GM21737 (cell line): ENCODE results near the gene SSTR3.

Source experiments
- ATAC-seq: cut with Tn5 transposase; IDR thresholded peaks from one replicate; pipeline ENCODE4 v1.9.1; 2021; ENCODE audit warnings: mild to moderate bottlenecking, moderate library complexity; ENCODE audit not compliant: unreplicated experiment

SSTR3 gene

DNA sequence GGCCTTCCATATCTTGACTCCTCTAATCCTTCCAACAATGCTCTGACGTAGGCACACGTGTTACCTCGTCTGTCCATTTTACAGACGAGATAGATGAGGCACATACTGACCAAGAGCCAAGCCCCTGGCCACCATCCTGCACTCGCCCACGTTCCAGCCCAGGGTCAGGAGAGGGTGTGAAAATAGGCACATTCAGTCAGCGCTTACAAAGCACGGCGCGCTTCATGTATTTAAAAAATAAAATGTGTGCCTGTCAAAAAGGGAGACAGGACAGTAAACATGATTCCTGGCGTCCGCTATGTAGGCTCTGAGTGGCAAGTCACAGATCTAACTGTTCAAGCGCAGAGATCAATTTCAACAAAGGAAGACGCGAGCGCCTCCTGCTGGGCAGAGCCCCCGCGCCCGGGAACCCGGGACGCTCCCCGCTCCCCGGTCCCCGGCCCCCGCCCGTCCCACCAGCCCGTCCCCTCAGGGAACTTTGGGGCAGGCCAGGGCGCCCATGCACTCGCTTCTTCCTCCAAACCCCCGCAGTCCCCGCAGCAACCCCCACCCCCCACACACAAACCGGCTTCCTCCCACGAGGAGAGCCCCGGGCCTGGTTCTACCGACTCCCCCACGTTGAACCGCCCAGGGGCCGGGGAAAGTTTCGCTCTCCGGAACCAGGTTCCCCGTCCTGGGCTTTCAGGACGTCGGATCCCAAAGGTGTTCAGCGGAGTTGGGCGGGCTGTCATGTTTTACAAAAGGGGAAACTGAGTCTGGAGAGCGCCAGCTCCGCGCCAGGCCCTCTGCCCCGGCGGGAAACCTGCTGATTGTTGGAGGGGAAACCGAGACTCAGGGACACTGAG is 13.8 kb downstream of the SSTR3 start:
- peak; percentile 33 for ATAC-seq

GRCh38 chr22:37197451-37198257 is 14.6 kb downstream of the SSTR3 start:
- no peak for ATAC-seq

DNA sequence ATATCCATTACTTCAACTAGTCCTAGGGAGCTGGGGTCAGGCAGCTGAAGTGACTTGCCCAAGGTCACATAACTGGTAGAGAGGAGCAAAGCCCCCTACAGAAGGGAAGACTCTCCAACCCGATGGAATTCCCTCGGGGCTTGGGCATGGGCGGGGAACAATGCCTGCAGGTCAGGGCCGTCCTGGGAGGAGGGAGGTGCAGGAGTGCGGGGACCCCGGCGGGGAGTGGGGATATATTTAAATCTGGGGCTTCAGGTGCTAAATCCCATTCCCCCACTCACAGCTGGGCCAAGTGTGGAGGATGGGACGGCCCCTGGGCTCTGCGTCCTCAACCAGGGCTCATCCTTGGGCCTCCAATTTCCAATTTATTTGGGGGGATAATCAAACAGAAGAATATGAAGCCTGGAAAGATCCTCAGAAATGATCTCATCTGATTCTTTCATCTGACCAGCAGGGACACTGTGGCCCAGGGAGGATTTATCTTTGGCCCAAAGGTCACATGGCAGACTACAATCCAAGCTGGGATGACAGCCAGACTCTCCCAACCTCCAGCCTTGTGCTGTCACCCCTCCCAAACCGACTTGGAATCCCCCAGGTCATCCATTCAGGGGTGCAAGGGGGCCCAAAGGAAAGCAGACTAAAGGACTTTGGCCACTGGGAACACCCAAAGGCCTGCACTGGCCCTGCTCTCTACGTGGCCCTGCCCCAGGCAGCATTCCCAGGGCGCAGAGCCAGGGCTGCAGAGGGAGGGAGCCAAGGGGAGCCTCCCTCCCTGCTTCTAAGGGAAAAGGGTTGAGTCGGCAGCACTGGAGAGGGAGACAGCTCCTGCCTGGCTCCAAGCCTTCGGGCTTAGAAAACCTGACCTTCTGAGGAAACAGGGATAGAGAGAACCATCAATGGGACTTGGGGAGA is 15.5 kb downstream of the SSTR3 start:
- no peak for ATAC-seq

DNA sequence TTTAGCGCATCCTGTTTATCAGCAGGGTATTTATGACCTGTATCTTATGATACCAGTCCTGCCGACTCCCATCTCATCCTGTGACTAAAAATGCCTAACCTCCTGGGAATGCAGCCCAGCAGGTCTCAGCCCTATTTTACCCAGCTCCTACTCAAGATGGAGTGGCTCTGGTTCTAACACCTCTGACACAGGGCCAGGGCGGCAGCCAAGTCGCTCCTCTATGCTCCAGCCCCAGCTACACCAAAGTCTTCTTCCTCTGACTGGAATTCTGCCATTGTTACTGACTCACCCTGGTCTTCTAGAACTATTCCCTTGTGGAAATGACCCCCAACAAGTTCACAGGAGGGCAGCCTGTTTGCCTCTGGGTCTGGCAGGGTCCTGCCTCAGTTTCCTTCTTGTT is 16.4 kb downstream of the SSTR3 start:
- no peak for ATAC-seq

GRCh38 chr22:37194750-37195149 is 17.5 kb downstream of the SSTR3 start:
- ATAC-seq, result no peak

DNA sequence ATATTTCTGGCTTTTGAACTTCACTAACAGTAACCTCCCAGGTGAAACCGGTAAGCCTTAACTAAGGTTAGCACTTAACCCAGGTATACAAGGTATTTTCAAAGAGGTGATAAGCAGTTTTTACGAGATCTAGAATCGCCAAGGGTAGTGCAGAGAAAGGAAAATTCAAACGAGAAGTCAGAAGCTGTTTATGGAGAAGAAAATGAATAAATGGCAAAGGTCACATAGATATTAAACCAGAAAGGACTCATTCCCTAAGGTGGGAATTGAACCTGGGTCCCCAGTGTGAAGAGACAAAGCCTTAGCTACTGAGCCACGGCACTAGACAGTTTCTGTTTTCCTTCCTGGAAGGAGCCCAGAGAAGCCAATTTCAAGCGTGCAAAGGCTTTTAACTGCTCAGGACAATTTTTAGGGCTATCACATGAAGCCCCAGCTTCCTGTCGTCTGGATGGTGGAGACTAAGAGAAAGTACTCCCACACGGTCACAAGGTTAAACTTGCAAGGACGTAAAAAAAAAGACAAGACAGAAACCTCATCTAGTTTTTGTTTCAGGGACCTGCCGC is 18.6 kb downstream of the SSTR3 start:
- ATAC-seq, result no peak

DNA sequence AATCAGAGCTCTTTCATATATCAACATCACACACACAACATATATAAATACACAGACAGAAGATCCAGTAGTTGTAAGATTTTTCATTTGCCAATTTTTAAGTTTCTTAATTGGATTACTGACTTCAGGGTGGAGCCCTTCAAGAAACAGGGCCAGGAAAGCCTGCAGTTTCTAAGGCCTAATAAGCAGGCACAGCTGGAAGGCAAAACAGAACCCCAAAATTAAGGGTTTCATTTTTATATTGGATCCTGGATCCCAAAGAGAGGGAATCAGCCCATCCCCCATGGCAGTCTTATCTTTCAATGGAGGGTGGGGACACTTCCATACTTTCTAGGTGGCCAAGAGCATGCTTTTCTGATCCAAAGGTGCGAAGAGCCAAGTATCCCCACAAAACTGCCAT is 19.5 kb downstream of the SSTR3 start:
- no peak for ATAC-seq

DNA sequence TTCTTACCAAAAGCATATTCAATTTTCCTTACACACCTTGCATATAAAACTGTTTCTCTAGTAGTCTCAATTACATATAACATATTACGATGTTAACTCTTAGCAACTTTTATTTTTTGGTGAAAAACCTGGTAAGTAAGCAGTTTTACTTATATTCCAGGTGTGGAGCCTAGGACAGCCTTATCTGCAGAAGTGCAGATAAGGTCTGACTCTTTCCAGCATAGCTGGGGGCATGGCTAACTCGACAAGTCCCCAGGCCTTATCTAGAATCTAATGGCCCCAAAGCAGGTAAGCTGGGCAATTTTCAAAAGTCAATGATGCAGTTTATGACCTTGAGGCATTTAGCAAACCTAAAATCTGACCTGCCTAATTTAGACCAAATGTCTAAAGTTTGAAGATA is 20.1 kb downstream of the SSTR3 start:
- ATAC-seq, result no peak

- no peak for ATAC-seq
Measured at GRCh38 chr22:37190262-37190780, 22.0 kb downstream of the SSTR3 start.

DNA sequence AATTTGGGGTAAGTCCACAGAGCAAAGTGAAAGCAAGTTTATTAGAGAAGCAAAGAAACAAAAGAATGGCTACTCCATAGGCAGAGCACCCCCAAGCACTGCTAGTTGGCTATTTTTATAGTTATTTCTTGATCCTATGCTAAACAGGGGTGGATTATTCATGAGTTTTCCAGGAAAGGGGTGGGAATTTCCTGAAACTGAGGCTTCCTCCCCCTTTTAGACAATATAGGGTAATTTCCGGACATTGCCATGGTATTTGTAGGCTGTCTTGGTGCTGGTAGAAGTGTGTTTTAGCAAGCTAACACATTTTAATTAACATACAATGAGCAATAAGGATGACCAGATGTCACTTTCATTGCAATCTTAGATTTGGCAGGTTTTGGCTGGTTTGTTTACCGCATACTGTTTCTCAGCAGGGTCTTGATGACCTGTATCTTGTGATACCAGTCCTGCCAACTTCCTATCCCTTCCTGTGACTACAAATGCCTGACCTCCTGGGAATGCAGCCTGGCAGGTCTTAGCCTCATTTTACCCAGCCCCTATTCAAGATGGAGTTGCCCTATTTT is 23.3 kb downstream of the SSTR3 start:
- ATAC-seq, result no peak

GRCh38 chr22:37187891-37188761 is 24.2 kb downstream of the SSTR3 start, which contains the start of gene C1QTNF6:
TSS of gene C1QTNF6 (minus strand) at chr22:37188247. CDS start at chr22:37188213, 34 bp downstream.
- ATAC-seq, result no peak

DNA sequence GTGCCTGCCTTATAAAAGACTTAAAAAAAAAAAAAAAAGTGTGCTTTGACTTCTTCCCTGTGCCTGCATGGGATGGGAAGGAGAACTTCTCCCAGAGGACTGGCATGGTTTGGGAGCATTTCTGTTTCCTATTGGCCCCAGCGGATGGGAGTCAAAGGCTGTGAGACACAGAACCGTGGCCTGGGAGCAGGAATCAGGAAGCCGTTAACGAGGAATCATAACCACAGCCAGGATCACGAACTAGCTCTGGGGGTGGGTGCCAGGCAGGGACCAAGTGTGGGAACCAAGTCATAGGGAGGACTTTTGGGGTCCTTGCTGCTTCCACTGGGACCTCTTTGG is 24.8 kb downstream of the SSTR3 start:
- ATAC-seq, result no peak

GRCh38 chr22:37186997-37187522 is 25.2 kb downstream of the SSTR3 start:
- ATAC-seq, result no peak

GRCh38 chr22:37186228-37186996 is 25.9 kb downstream of the SSTR3 start:
- ATAC-seq, result no peak

- ATAC-seq, result no peak
Measured at GRCh38 chr22:37185646-37186227, 26.5 kb downstream of the SSTR3 start.

- no peak for ATAC-seq
Measured at GRCh38 chr22:37184816-37185541, 27.3 kb downstream of the SSTR3 start.

- no peak for ATAC-seq
Measured at GRCh38 chr22:37184380-37184755, 27.9 kb downstream of the SSTR3 start.
